Putamen (tissue), 1 donor: ENCODE data around the gene CHRNA5.

ENCODE experiments used
- DNase-seq: peaks from one replicate; pipeline ENCODE4 v3.0.0-alpha.2; 2016; ENCODE audit warnings: low spot score

Gene CHRNA5

GRCh38 chr15:78640527-78641101, 75.3 kb downstream of the CHRNA5 start:
- no peak for DNase-seq

GRCh38 chr15:78641102-78641748, 75.9 kb downstream of the CHRNA5 start, which contains the start of gene CHRNB4:
Gene CHRNB4 (minus strand): TSS chr15:78641210. CDS start chr15:78641133, 77 bp downstream.
- DNase-seq, result no peak

GRCh38 chr15:78641749-78642275, 76.5 kb downstream of the CHRNA5 start:
- DNase-seq, result no peak

GRCh38 chr15:78642331-78642730, 77.0 kb downstream of the CHRNA5 start:
- DNase-seq, result no peak
